ENCODE results near the gene NAALADL2.

DNA sequence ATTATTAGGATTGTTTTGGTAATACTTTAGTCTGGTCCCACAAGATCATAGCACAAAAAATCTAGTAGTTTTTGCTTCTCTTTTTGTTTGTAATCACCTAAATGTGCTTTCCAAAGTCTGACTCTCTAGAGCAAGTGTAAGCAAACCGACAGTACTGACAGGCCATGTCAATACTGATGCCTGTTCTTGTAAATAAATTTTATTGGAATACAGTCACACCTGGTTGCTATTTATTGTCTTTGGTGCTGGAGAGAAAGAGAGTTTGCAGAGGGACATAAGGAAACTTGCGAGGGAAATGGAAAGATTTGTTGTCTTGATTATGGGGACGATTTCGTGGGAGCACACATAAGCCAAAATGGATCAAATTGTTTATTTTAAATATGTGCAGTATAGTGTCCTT is 77.5 kb downstream of the NAALADL2 start:
- TF ChIP-seq, protein P1, sequence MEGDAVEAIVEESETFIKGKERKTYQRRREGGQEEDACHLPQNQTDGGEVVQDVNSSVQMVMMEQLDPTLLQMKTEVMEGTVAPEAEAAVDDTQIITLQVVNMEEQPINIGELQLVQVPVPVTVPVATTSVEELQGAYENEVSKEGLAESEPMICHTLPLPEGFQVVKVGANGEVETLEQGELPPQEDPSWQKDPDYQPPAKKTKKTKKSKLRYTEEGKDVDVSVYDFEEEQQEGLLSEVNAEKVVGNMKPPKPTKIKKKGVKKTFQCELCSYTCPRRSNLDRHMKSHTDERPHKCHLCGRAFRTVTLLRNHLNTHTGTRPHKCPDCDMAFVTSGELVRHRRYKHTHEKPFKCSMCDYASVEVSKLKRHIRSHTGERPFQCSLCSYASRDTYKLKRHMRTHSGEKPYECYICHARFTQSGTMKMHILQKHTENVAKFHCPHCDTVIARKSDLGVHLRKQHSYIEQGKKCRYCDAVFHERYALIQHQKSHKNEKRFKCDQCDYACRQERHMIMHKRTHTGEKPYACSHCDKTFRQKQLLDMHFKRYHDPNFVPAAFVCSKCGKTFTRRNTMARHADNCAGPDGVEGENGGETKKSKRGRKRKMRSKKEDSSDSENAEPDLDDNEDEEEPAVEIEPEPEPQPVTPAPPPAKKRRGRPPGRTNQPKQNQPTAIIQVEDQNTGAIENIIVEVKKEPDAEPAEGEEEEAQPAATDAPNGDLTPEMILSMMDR (IDR thresholded peaks at IDR 0.05; ENCODE audit: borderline replicate concordance, extremely low read depth, low read length, poor library complexity, severe bottlenecking) = no peak
- no peak for TF ChIP-seq EZH2 (IDR thresholded peaks at IDR 0.05; ENCODE audit: borderline replicate concordance, low read depth, low read length, severe bottlenecking)

All from DND-41 (cell line).